GM08714 (cell line): Measurements from ENCODE around the gene ARNT2.
"Not testable (repeated sequence)": the region's sequence is repeated elsewhere in the genome, so short reads cannot be mapped to it uniquely, and the experiment has no call there.

ENCODE experiments used
- H3K4me3 ChIP-seq: fragments of 200-500 bp; sonication (Bioruptor generic); 2 replicates; pipeline ENCODE4 v1.5.1; 2014; ENCODE audit warnings: mild to moderate bottlenecking, low read length, inconsistent platforms
- ZNF274 ChIP-seq: IDR thresholded peaks from 2 replicates; pipeline ENCODE4 v1.6.1; 2012; ENCODE audit warnings: mild to moderate bottlenecking, low read depth, low read length

Gene ARNT2

DNA sequence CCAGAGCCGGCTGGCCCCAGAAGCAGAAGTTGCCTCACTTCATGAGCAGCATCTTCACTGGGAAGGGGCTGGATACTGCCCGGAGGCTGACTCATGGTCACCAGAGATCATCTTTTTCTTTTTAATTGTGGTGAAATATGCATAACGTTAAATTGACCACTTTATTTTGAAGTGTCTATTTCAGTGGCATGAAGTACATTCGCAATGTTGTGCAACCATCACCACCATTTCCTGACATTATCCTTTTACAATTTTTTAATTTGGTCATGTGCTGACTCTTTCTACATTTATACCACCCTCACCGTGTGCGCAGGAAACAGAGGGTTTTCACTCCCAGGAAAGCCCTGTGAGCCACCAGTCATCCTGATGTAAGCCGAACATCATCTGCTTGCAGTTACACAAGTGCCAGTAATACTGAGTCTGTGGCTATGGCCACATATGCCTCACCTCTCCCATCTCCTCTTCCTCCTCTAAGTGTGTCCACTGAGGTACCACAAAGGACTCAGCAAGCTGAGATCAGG is 239.3 kb downstream of the ARNT2 start:
- no peak for TF ChIP-seq ZNF274
- no peak overlapping the region for H3K4me3 ChIP-seq

DNA sequence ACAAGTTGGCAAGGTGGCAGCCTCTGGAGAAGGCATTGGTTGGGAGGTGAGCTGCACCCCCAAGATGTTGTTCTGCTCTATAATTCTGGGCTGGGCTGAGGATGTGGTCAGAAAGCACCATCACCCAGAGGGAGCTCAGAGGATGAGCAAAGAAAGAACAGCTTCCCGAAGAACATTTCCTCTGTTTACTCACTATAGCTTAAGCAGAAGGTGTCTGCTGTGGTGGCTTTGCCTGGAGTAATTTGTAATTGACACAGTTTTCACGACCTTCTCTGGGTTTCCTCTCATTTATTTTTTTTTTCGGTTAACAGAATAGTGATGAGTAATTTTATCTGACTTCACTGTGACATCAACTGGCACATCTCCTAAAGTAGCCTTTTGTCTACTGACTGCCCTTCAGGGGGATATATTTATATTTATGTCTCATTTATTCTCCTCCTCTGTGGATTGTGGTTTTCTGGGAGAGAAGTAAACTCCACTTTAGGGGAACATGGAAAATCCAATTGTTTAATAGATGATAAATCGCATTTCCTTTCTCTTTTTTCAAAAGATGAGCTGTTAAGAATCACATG is 241.4 kb downstream of the ARNT2 start:
- H3K4me3 ChIP-seq, result no peak overlapping the region
- no peak for TF ChIP-seq ZNF274

- H3K4me3 ChIP-seq, result not testable (repeated sequence)
Measured at GRCh38 chr15:80647424-80647823, 243.2 kb downstream of the ARNT2 start.
